Fibroblast of skin of scalp (primary cell): ENCODE results near the gene DLG2.

Experiments
- DNase-seq: peaks from one replicate; pipeline ENCODE4 v3.0.0-alpha.2; 2013

DLG2 gene

DNA sequence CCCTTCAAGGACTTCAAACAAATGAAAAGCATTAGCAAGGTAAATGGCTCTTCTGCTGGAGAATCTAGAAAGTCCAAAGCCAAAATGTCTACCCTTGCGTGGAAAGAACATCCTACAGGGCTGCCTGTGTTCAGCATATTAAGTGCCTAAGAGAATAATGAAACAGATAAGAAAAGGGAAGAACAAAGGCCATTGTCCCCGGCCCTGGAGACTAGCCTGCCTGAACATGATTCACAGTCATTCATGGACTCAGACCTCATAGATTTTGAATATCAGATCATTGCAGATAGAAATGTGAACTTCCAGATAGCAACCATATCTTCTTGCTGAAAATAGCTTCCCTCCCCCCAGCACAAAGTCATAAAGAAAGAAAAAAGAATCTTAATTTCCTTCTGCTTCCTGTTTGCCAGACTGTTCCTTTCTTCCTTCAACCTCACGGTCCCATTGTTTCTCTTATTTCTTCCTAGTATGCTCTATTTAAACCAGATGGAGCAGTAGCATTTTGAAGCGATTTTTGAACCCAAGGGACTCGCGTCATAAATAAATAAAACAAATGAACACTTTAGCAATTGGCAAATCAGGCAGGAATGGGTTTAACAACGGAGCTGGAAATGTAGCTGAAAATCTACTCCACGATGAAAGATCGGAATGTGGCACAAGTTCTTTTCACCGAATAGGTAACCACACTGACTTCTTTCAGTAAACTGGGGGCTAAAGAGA, 1932.8 kb downstream of the DLG2 start:
- DNase-seq, result peak; percentile 11

DNA sequence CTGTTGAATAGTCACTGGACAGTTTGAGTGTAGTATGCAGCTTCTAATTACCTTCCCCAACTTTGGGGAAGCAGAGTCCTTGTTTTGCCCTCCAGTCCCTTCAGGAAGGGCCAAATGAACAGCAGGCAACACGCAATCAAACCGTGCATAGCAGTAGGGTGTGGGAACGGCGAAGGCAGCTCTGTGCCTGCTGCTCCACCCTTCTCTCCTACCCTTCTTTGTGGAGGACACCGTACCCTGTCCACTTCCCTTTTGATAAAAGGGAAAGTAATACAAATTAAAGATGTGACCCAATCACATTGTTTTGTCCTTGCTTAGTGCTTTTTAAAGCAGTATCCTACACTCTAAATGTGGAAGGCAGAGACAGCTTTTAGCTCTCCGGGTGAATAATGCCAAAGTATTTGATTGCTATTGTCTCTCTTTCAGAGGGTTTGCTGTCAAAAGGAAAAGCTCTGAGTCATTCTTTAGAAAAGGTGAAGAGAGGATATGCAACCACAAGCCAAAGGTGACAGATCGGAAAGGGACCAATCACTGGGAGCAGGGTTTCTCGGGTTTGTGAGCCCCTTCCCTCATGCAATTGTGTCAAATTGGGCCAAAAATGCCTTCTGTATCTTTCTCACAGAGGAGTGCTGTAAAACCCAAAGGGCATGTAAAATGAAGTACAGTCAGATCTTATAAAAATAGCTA, 1933.7 kb downstream of the DLG2 start:
- no peak for DNase-seq

DNA sequence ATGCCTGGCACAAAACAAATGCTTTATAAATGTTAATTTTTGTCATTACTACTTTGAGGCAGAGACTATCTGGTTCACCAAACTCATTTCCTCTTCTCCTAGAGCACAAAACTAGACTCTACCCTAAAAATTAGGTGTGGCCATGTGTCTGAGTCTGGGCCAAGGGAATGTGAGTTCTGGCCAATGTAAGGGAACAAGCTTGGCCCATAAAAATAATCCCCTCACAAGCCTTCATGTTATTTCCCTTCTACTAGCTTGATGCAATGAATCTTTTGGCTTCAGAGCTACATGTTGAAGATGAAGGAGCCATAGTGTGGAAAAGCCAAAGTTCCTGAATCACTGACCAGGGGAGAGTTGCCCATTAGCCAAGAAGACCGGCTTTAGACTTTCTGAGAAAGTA, 1934.5 kb downstream of the DLG2 start:
- no peak for DNase-seq

DNA sequence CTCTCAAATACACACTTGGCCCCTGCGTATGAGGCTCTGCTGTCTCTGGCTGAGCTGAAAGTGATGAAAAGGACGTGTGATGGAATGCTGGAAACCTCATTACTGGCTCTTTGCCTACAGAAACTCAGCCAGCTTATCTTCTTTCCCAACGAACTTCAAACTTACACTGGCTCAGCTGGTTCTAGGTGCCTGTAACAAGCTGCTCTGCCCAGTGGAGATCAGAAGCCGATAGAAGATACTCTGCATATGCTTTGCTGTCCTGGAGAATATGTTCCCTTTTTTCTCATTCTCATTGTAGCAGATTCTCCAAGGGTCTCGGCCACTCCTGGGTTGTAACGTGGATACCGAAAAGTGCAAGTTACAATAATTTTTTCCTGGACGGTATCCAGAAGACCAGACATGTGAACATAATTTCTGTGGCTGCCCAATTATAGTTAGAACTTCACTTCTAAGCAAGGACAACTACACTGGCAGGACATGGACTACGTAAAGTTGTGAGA, 1935.6 kb downstream of the DLG2 start:
- peak; percentile 31 for DNase-seq

DNA sequence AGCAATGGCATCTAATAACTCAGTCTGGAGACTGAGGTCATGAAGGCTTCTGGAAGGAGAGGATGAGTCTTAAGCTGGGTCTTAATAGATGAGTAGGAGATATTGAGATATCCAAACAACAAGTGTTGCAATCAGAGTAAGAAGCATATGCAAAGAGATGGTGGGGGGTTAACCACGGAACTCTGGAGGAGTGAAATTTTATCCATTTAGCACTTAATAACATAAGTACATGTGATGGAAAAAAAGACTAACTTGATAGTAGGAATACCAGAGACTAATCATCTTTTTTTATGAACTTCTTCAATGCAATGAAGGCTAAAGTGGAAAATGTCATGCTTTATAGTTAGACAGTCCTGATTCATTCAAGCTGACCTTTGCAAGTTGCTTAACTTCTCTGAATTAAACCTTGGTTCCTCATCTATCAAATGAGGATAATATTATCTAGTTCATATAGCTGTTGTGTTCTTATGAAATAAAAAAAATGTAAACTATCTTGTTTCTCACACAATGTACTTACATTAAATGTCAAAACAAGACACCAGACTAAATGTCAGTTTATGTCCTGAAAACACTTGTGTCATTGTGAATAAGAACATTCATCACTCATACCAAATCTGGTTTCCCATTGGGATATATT, 1937.9 kb downstream of the DLG2 start:
- no peak for DNase-seq

DNA sequence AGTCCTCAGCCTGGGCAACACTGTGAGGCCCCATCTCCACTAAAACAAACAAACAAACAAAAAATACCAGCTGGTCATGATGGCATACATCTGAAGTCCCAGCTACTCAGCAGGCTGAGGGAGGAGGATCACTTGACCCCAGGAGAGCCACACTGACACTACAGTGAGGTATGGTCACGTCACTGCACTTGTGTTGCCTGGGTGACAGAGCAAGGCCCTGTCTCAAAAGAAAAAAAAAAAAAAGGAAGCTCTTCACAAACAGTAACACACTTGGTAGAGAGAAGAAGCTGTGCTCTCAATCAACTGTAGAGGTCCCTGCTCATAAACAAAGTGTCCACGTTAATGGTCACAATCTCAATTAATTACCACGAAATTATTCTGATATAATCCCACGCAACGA, 1939.4 kb downstream of the DLG2 start:
- no peak for DNase-seq

DNA sequence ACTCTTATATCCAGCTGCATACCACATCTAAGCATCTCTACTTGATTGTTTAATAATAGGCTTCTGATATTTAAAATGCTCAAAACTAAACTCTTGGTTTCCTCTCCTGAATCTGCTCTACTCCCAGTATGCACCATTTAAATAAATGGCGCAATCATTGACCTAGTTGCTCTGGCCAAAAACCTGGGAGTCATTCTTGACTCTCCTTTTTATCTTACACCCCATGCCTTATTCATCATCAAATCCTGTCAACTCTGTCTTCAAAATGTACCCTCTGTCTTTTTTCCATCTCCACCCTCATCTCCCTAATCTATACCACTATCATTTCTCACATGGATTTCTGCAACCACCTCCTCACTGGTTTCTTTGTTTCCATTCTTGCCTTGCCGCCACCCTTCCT, 1941.4 kb downstream of the DLG2 start:
- no peak for DNase-seq

DNA sequence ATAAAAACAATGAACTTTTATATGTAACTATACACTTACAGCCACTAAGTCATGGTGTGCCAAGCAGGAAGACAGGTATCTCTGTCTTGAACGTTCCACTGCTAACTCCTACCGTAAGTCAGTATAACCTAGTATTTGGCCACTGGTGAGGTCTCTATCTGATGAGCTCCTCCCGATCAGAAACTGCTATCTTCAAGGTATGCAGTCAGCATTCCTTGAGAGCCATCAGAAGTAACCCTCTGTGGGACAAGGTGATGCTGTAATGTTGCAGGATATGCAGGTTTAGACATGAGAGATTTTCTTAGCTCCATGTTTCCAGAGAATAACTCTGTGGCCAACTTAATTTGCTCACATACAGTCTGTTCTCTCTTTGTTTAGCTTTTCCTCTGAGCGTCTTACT, 1943.1 kb downstream of the DLG2 start:
- DNase-seq, result no peak

DNA sequence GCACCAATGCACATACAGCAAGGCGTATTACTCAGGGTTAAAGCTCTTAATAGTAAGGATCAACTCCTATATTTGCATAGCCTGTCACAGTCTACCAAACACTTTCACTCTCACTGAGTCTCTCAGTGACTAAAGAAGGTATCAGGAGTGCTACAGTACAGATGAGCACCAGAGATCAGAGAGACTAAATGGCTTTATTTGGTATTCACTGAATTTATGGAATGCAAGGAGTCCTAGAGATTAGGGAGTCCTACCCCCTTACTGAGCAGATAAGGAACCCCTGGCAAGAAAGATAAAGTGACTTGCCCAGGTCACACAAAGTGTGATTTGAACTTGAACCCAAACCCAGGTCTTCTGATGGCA, 1944.6 kb downstream of the DLG2 start:
- DNase-seq, result no peak

DNA sequence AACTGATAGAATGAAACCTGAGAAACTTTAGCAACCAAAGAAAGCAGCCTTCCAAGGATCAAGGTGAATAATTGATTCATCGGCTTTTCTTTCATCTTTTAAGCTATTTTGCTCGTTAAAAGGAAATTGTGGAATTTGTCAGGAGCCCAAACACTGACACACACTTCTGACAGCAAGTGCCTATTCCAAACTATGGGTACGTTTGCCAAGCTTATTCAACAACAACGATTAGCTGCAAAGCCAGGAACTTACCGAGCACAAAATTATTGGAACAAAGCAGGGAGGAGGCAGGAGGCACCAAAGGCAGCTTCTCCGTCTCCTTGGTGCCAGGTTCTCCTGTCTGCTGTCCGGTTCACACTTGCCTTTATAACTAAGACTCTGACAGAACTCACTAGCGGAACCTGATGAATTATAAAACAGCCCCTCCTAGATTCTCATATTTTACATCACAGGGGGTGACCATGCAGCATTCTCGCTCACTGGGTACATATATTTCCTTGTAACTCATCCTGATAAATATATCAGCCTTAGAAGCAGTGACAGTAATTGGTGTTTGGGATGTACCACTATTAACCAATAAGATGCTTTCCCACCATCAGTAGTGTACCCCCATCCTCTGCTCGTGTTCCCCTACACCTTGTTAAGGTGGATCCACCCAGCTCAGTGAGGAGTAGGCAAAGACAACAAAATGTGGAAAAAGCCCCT, 1945.1 kb downstream of the DLG2 start:
- DNase-seq, result no peak

DNA sequence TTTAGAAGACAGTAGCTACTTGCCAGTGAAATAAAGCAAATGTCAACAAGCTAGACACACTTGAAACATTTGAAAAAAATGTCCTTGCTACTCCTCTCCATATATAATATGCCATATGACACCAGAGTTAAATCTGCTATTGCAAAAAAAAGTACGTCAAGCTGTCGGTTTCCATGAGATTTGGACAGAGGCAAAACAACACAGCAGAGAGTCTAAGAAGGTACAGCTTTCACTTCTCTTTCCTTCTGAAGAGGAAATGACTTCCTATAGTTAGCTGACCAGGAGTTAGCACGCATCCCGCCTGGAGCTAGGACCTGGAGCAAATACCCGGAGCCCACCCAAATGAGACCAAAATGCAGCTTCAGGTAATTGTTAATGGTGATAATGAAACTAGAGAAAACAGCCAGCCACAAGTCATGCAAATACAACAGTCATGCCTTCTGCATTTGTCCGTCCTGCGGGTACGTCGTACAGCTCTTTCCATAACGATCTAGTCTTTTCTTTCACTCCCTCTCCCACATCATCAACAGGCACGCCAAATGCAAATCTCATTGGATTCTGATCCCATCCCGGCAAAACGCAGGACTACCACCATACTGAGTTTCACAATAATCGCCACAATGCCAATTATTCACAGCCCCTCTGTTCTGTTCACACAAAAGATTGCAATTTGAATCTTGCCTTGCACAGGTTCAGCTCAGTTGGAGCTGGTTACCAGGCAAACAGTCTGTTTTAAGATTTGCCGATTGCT, 1945.9 kb downstream of the DLG2 start:
- DNase-seq, result no peak

DNA sequence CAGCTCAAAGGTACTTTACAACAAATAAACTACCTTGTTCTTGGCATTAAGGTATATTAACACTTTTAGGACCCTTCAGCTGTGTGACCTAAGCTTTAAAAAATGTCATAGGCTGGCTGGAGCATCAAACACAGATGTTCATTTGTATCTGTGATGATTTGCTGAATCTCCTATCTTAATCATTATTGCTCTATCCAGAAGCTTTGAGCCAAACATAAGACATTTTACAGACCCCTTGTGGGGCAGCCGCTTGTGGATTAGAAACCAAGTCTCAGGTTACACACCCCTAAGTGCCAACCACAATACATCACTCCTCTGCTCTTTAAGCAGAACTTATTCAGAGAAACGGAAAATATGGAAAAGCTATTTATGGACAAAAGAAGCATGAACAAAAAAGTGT, 1946.8 kb downstream of the DLG2 start:
- DNase-seq, result no peak

DNA sequence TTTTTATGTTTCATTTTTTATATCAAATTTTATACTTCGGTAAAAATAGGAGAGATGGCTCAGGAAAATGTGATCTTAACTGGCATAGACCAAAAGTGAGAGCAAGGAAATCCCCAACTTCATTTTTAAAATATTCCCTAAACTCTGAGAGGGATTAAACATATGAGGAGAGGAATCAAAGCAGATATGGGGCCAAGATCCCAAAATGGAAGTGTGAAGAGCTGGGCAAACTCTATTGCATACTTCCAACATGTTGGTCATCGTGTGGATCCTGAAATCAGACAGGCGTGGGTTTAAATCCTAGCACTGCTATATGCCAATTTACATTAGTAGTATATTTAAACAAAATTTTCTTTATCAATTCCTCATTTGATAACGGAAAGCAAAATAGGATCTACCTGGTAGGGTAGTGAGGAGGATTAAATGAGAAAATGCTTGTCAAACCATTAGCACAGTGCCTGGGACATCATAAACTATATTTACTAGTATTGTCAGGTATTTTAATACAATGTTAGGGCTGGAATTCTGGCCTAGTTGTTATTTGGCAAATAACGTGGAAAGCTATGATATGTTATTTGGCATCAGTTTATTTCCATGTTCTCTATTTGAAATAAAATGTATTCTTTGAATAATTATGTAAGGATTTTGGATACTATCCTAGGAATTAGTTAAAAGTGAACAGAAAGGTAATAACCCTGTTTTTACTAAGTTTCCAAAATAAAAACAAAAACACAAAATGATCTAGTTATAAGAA, 1948.1 kb downstream of the DLG2 start:
- DNase-seq, result no peak

DNA sequence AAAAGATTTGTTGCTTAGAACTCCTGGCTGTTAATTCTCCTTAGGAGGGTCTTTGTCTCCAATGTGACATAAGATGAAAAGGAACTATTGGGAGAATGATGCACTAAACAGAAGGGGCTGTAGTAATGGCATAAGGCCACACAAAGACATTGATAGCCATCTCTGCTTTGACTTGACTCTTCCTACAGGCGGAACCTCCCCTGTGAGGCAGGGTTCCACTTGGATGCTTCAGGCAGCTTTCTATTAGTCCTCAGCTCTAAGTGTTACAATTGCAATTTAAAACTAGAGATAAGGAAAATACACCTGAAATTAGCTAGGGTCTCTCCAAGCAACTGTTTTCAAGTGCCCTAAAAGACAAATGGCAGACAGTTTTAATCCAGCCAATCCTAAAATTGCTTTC, 1949.4 kb downstream of the DLG2 start:
- no peak for DNase-seq

DNA sequence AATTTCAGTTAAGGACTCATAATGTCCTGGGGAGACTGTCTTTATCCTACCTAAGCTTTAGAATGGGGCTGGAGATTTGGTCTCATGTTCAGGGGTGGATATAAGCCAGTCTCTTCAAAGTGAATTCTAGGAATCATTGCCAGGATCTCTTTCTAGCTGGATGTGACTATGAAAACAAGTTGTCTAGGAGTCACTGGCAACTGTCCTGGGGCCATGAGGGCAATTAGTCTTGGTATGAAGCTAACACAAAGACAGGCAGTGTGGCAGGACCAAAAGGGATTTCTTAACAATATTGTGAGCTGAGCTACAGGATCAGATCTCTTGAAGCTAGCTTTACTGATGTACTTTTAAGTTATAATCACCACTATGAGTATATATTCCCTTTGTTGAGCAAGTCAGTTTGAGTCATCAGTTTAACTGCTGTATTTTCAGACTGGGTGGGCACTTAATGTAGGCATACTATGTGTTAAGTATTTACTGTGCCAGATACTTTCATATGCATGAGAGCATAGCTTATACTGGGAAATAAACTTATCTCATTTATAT, 1951.0 kb downstream of the DLG2 start:
- DNase-seq, result no peak

DNA sequence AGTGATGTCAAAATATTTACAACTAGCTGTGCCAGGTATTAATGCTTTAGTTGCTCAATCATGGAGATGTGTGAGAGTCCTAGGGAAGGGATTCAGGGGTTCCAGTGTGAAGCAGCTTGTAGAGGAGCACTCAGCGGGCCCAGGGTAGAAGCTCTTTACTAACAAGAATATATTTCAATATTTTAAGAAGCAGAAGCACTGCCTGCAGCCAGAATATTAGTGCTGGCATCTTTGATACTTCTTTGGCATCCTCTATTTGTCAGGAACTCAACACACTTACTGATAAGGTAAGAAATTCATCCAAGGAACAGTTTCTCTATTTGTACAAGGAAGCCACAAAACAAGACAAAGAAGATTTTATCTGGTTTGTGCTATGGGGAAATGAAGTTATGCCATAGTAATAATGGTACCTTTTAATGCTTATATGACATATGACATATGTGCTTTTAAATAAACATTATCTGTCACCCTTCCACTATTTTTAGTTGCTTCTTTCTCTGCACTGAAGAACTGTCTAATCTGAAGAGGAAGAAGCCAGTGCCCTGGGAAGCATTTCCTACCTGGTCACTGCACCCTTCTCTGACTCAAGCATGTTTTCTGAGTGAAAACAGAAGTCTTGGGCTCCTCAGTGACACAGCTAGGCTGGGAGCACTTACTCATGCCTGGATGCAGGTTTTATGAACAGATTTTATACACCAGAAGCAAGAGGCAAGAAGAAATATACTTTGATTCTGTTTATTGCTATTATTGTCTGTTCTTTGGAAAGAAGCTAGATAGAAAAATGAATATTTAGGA, 1952.8 kb downstream of the DLG2 start:
- DNase-seq, result no peak

DNA sequence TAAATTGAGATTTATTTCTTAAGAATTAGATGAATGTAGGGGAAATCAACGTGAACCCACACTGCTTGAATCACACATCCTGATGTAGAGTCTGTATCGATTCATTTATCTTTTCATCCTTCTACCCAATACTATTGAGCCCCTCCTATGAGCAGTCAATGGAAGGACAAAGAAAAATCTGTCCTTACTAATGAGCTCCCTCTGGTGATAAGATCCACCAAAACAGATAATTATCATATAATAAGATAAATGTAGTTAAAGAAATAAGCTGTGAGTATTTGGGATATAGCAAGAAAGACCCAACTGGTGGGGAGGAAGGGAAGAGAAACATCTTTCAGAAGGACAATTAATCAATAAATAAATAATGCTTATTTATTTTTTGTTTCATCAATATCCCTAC, 1955.9 kb downstream of the DLG2 start:
- DNase-seq, result no peak

DNA sequence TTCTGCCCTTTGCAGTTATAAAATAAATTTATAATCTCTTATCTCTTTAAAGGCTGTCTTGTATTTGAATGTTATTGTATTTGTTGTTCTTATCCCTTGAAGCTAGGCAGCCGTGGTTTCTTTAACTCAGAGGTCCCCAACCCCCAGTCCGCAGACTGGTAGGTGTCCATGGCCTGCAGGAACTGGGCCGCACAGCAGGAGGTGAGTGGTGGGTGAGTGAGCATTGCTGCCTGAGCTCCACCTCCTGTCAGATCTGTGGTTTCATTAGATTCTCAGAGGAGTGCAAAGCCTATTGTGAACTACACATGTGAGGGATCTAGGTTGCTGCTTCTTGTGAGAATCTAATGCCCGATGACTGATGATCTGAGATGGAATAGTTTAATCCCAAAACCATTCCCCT, 1961.0 kb downstream of the DLG2 start:
- DNase-seq, result no peak

DNA sequence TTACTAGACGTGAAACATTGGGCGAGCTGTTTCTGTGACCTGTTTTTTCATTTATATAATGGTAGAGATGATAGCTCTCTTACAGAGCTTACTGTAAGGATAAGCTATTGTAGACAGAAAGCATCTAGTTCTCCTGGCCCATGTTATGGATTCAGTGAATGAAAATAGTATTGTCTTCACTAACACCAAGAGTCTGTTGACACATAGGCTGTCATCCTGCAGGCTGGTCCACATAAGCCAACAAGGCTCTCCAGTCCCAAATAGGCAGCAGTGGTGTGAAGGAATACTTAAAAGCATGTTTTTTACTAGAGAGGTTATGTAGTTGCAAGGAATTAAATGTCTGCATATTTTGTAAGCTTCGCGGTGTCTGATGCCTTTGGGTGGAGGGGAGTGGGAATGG, 1963.2 kb downstream of the DLG2 start:
- DNase-seq, result no peak

DNA sequence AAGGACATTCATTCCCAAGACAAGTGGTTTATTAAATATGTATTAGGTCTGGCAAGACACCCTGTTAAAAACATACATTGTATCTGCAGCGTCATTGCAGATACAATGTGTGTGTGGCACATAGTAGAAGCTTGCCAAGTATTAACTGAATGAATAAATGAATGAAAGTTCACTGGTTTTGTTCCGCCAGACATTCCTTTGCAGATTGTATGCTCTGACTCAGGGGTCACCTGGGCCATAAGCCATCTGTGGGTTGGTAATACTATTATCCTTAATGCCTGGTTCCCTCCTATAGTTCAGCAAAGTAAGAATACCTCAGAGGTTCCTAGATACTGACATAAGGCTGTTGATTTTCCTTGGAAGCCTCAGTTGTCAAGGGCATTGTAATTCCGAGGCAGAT, 1963.7 kb downstream of the DLG2 start:
- DNase-seq, result no peak

DNA sequence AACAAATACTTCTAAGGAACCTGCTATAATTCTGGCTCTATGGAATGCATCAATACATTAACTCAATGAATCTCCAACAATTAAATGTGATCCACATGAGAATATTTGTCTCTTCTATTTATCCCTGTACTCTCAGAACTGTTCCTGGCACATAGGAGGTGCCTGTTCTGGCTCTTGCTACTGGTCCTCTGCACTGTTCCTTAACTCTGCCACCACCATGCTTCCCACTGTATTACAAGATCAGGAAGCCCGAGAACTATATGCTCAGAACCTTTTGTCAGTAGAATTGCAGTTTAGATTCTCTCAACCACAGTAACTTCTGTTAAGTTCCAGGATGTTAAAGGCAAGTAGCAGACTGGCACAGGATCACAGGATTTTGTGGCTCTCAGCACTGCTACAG, 1964.7 kb downstream of the DLG2 start:
- DNase-seq, result no peak
